ENCODE measurements around the gene AMIGO3.

GRCh38 chr3:49720855-49721595, 1.5 kb upstream of the AMIGO3 start:
- TF ChIP-seq, protein P1, sequence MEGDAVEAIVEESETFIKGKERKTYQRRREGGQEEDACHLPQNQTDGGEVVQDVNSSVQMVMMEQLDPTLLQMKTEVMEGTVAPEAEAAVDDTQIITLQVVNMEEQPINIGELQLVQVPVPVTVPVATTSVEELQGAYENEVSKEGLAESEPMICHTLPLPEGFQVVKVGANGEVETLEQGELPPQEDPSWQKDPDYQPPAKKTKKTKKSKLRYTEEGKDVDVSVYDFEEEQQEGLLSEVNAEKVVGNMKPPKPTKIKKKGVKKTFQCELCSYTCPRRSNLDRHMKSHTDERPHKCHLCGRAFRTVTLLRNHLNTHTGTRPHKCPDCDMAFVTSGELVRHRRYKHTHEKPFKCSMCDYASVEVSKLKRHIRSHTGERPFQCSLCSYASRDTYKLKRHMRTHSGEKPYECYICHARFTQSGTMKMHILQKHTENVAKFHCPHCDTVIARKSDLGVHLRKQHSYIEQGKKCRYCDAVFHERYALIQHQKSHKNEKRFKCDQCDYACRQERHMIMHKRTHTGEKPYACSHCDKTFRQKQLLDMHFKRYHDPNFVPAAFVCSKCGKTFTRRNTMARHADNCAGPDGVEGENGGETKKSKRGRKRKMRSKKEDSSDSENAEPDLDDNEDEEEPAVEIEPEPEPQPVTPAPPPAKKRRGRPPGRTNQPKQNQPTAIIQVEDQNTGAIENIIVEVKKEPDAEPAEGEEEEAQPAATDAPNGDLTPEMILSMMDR (IDR thresholded peaks at IDR 0.05; ENCODE audit: insufficient read depth, low read length, poor library complexity, severe bottlenecking): no peak
- TF ChIP-seq EZH2phosphoT487 (conservative IDR thresholded peaks at IDR 0.05; ENCODE audit: low read length): no peak

All from SU-DHL-6 (cell line).